Activated T-cell treated with anti-CD3 and anti-CD28 coated beads for 1 hour (primary cell): ENCODE results near the gene LRP11.
"Not testable (repeated sequence)": the region's sequence is repeated elsewhere in the genome, so short reads cannot be mapped to it uniquely, and the experiment has no call there.

Experiments
- DNase-seq: peaks from one replicate; pipeline ENCODE4 v3.0.0-alpha.2; 2020; ENCODE audit warnings: low read depth

The LRP11 gene

GRCh38 chr6:149863698-149864577 lies at the start of gene LRP11:
Gene LRP11, minus strand, starts transcription at chr6:149864359. Its CDS starts 339 bp downstream, at chr6:149864020.
- peak; percentile 77 for DNase-seq

- no peak for DNase-seq
Measured at GRCh38 chr6:149913540-149914240, 49.5 kb upstream of the LRP11 start.

GRCh38 chr6:149913085-149913484 lies 48.9 kb upstream of the LRP11 start:
- no peak for DNase-seq

GRCh38 chr6:149912680-149913079 lies 48.5 kb upstream of the LRP11 start:
- not testable (repeated sequence) for DNase-seq

GRCh38 chr6:149910721-149911151 lies 46.6 kb upstream of the LRP11 start:
- DNase-seq = no peak

GRCh38 chr6:149909701-149910470 lies 45.7 kb upstream of the LRP11 start:
- DNase-seq = no peak

GRCh38 chr6:149908480-149908879 lies 44.3 kb upstream of the LRP11 start:
- DNase-seq = not testable (repeated sequence)

GRCh38 chr6:149907317-149907716 lies 43.2 kb upstream of the LRP11 start:
- DNase-seq = no peak

- DNase-seq = no peak
Measured at GRCh38 chr6:149906405-149906804, 42.2 kb upstream of the LRP11 start.

GRCh38 chr6:149905911-149906371 lies 41.8 kb upstream of the LRP11 start:
- no peak for DNase-seq

GRCh38 chr6:149905371-149905910 lies 41.3 kb upstream of the LRP11 start:
- DNase-seq = no peak

- DNase-seq = no peak
Measured at GRCh38 chr6:149904661-149905370, 40.7 kb upstream of the LRP11 start.

- DNase-seq = no peak
Measured at GRCh38 chr6:149903938-149904611, 39.9 kb upstream of the LRP11 start.

- no peak for DNase-seq
Measured at GRCh38 chr6:149901444-149902140, 37.4 kb upstream of the LRP11 start.

GRCh38 chr6:149900620-149901443 lies 36.7 kb upstream of the LRP11 start:
- DNase-seq = no peak

GRCh38 chr6:149899926-149900619 lies 35.9 kb upstream of the LRP11 start:
- no peak for DNase-seq

- DNase-seq = no peak
Measured at GRCh38 chr6:149899486-149899885, 35.3 kb upstream of the LRP11 start.

GRCh38 chr6:149898966-149899365 lies 34.8 kb upstream of the LRP11 start:
- DNase-seq = no peak
